Coronary artery (tissue), 2 donors: ENCODE measurements around the gene SAG.

Experiments used
- DNase-seq: peaks from one replicate; pipeline ENCODE4 v3.0.0-alpha.2; 2017; ENCODE audit warnings: low spot score
- H3K27ac ChIP-seq, 2 donors: fragments of 200-600 bp; sonication (generic); one replicate each; pipeline ENCODE4 v1.5.1; 2016 to 2019
- H3K4me3 ChIP-seq: fragments of 200-600 bp; sonication (generic); 2 replicates; pipeline ENCODE4 v1.5.1; 2016; ENCODE audit warnings: mild to moderate bottlenecking, moderate library complexity
- TF ChIP-seq, protein P1 (sequence below): fragments of 200-600 bp; sonication (generic); IDR thresholded peaks from one replicate; pipeline ENCODE4 v1.5.1; 2019; ENCODE audit warnings: antibody characterized with exemption

SAG gene

DNA sequence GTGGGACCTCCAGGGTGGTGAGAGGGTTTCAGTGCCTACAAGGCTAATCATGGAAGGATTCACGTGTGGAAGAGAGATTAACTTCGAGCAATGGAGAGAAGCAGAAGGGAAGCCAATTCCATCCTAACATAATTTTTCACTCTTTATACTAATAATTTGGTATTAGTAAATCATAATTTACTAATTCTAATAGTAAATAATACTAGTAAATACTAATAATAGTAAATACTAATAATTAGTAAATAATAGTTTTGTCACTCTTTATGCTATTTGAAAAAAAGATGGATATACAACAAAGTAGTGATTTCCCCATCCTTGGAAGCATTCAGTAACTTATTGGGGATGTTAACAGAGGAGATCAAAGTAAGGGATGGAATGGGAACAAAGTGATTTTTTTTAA lies 6.4 kb upstream of the SAG start:
- Histone ChIP-seq H3K27ac (no peak overlapping the region), H3K4me3 (no peak overlapping the region)
- DNase-seq = no peak
- TF ChIP-seq, protein P1, sequence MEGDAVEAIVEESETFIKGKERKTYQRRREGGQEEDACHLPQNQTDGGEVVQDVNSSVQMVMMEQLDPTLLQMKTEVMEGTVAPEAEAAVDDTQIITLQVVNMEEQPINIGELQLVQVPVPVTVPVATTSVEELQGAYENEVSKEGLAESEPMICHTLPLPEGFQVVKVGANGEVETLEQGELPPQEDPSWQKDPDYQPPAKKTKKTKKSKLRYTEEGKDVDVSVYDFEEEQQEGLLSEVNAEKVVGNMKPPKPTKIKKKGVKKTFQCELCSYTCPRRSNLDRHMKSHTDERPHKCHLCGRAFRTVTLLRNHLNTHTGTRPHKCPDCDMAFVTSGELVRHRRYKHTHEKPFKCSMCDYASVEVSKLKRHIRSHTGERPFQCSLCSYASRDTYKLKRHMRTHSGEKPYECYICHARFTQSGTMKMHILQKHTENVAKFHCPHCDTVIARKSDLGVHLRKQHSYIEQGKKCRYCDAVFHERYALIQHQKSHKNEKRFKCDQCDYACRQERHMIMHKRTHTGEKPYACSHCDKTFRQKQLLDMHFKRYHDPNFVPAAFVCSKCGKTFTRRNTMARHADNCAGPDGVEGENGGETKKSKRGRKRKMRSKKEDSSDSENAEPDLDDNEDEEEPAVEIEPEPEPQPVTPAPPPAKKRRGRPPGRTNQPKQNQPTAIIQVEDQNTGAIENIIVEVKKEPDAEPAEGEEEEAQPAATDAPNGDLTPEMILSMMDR = no peak

DNA sequence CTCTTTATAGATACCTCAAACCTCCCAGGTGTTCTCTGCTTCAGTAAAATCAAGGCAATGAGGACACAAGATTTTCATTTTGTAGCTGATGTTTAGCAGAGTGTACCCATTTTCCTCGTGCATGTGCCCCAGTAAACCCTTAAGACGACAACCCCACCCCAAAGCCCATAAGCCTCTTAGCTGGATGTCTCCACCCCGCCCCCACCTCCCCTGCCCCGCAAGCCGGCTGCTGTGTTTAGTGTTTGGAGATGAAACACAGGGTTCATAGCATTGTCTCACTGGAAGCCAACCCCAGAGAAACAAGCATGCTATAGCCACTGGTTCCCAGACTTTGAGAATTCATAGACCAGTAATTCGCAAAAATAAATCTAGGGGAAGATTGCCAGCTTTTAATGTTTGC lies 5.8 kb upstream of the SAG start:
- Histone ChIP-seq H3K27ac (no peak overlapping the region), H3K4me3 (no peak overlapping the region)
- no peak for DNase-seq
- TF ChIP-seq, protein P1 = no peak

DNA sequence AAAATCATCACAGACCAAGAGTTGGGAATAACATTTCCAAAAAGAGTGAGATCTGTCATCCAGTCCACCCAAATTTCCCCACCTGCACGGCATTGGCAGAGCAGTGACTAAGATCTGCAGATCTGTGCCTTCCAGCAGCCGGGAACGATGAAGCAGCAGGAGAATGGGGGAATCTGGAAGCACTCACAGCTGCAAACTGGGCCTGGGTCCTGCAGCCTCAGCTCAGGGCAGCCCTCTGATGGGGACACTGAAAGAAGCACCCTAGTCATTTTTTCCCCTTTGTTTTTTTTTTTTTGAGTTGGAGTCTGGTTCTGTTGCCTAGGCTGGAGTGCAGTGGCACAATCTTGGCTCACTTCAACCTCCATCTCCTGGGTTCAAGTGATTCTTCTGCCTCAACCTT lies 4.4 kb upstream of the SAG start:
- DNase-seq = no peak
- Histone ChIP-seq H3K27ac (no peak overlapping the region), H3K4me3 (no peak overlapping the region)
- TF ChIP-seq, protein P1 = no peak

DNA sequence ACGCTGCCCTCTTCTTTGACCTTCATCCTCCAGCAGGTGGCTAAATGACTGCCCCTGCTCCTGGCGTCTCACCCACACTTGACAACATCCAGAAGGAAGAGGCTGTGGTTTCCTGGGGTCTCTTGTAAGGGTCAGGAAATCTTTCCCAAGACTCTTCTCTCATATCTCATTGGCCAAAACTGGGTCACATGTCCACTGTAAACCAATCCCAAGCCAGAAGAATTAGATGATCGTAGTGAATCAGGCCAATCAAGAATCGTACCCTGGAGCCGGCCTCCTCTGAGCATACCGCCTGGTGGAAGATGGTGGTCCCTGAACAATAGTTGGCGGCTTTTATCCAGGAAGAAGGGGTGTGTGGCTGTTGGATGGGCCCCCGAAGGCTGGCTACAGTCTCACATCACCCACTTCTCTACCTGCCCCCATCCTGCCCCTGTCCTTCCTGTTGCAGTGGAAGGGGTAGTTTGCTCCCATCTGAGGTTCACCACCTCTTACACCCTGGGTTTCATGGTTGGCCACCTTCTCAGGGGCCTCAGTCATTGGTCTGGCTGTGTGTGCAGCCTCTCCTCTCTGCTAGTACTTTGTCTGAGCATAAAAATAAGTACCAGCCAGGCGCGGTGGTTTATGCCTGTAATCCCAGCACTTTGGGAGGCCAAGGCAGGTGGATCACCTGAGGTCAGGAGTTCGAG lies 3.8 kb downstream of the SAG start:
- no peak overlapping the region for H3K27ac ChIP-seq
- H3K4me3 ChIP-seq = no peak overlapping the region
- DNase-seq = no peak
- TF ChIP-seq, protein P1 = no peak

DNA sequence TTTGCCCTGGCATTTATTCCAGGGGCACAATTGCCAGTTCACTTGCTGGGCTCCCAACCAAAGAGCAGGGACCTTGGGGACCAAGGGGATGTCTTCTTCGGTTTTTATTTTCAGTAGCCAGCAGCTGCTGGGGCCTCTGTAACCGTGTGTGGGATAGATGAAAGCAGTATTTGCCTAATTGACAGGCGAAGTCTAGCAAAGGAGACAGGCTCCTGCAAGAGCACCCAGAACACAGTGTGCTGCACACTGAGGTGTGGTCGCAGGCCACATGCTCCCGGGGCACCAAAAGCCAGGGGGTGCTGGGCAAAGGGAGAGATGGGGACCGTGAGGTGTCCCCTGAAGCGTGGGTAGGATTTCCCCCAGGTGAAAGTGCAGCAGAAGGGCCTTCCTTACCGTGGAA lies 5.3 kb downstream of the SAG start:
- no peak for DNase-seq
- H3K27ac ChIP-seq = no peak overlapping the region
- no peak overlapping the region for H3K4me3 ChIP-seq
- TF ChIP-seq, protein P1 = no peak

DNA sequence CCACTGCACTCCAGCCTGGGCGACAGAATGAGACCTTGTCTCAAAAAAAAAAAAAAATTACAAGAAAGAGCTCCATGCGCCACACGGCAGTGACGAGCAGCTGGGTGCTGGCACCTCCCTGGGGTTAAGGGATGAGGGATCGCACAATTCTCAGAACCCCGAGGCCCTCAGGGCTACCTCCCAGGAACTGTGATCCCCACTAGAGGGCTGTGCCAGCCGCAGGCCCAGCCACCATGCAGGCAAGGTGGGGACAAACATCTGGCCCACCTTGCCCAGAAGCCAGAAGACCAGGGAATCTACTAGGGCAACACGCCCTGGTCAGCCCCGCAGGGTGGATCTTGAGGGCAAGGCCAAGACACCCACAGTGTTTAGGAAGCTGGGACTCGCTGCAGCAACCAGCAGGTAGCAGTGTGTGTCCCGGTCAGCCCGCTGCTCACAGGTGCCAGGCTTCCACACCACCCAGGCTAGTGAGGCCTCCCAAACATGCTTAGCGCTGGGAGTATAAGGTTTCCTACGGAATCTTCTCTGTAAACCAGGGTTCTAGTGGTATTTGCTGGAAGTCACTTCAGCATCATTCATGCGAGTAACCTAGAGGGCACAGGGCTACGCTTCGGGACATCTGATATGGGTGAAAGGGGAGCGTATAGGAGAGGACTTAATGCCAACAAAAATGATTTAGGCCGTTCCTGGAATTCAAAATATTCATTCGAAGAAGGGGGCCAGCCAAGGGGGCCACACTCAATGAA lies 6.7 kb downstream of the SAG start:
- H3K27ac ChIP-seq = no peak overlapping the region
- TF ChIP-seq, protein P1 = no peak
- no peak overlapping the region for H3K4me3 ChIP-seq
- no peak for DNase-seq
